Urinary bladder (tissue), 4 donors: ENCODE results near the gene FCRL5. TPM values are rescaled to one million over a fixed set of nuclear protein-coding genes. Genes with fewer than 3 reads are reported as not detected.
"Not testable (repeated sequence)": the region's sequence is repeated elsewhere in the genome, so short reads cannot be mapped to it uniquely, and the experiment has no call there.

Experiments used
- DNase-seq: peaks from one replicate; pipeline ENCODE4 v3.0.0-alpha.2; 2015; ENCODE audit errors: extremely low spot score
- H3K27ac ChIP-seq: one replicate; pipeline ENCODE4 v1.5.1; 2013; ENCODE audit warnings: low read depth, mild to moderate bottlenecking, moderate library complexity
- H3K36me3 ChIP-seq: one replicate; pipeline ENCODE4 v1.6.1; 2013; ENCODE audit warnings: mild to moderate bottlenecking, moderate library complexity; ENCODE audit not compliant: insufficient read depth
- H3K4me1 ChIP-seq: one replicate; pipeline ENCODE4 v1.6.1; 2013; ENCODE audit warnings: mild to moderate bottlenecking, moderate library complexity; ENCODE audit not compliant: insufficient read depth
- H3K4me3 ChIP-seq: one replicate; pipeline ENCODE4 v1.5.1; 2013; ENCODE audit warnings: low read depth, low read length
- WGBS: extraction: QIAGEN DNeasy Blood & Tissue Kit; methylation state at CpG from one replicate; pipeline ENCODE4 v1.1.7; 2013; 5-methylcytosine and 5-hydroxymethylcytosine counted together
- polyA plus RNA-seq: library from polyadenylated mRNA; stranded (reverse); fragments of 200-250 nt; gene quantifications from one replicate; pipeline ENCODE4 v1.2.3, GENCODE V29; 2013
- total RNA-seq: library from RNA; depleted of rRNA; stranded (reverse); fragments of >200 nt; gene quantifications from one replicate; pipeline ENCODE4 v1.2.3, GENCODE V29; 2014
- donor health status: healthy with polysubstance abuse.
- donor health status: healthy.

The FCRL5 gene
- total and polyA plus RNA-seq, 2 donors = 0.11 to 0.14 TPM

GRCh38 chr1:157490467-157491165 lies 61.7 kb downstream of the FCRL5 start:
- Histone ChIP-seq H3K4me1 (no peaks in the 10 kb centered on the region), H3K27ac (no peak overlapping the region), H3K4me3 (no peak overlapping the region), H3K36me3 (no peaks in the 10 kb centered on the region)
- DNase-seq = no peak
- WGBS = 35% methylated on average over 14 of the region's 14 CpGs

GRCh38 chr1:157488156-157488555 lies 64.2 kb downstream of the FCRL5 start:
- H3K27ac ChIP-seq = no peak overlapping the region
- H3K36me3 ChIP-seq = no peaks in the 10 kb centered on the region
- 83% methylated on average over 2 of the region's 2 CpGs for WGBS
- no peak for DNase-seq
- no peaks in the 10 kb centered on the region for H3K4me1 ChIP-seq
- no peak overlapping the region for H3K4me3 ChIP-seq

- Histone ChIP-seq H3K4me3 (no peak overlapping the region), H3K27ac (no peak overlapping the region), H3K4me1 (no peaks in the 10 kb centered on the region), H3K36me3 (no peaks in the 10 kb centered on the region)
- DNase-seq = no peak
- 80% methylated on average over 1 of the region's 1 CpG for WGBS
These were observed 64.8 kb downstream of the FCRL5 start for GRCh38 chr1:157487504-157487903.

GRCh38 chr1:157487096-157487495 lies 65.2 kb downstream of the FCRL5 start:
- no peak overlapping the region for H3K4me3 ChIP-seq
- no peak for DNase-seq
- H3K36me3 ChIP-seq = no peaks in the 10 kb centered on the region
- H3K27ac ChIP-seq = no peak overlapping the region
- 13% methylated on average over 2 of the region's 2 CpGs for WGBS
- no peaks in the 10 kb centered on the region for H3K4me1 ChIP-seq

- 93% methylated on average over 2 of the region's 2 CpGs for WGBS
- H3K4me3 ChIP-seq, H3K36me3 ChIP-seq, DNase-seq, H3K4me1 ChIP-seq, H3K27ac ChIP-seq: not testable (repeated sequence)
These were observed 65.9 kb downstream of the FCRL5 start for GRCh38 chr1:157486400-157486799.

GRCh38 chr1:157485793-157486192 lies 66.5 kb downstream of the FCRL5 start:
- H3K27ac ChIP-seq = no peak overlapping the region
- DNase-seq = no peak
- no peaks in the 10 kb centered on the region for H3K36me3 ChIP-seq
- 88% methylated on average over 3 of the region's 3 CpGs for WGBS
- H3K4me1 ChIP-seq = no peaks in the 10 kb centered on the region
- no peak overlapping the region for H3K4me3 ChIP-seq

- no peak overlapping the region for H3K27ac ChIP-seq
- no peak overlapping the region for H3K4me3 ChIP-seq
- DNase-seq = no peak
- H3K4me1 ChIP-seq = no peaks in the 10 kb centered on the region
- no peaks in the 10 kb centered on the region for H3K36me3 ChIP-seq
These were observed 67.7 kb downstream of the FCRL5 start for GRCh38 chr1:157484573-157484972.

- Histone ChIP-seq H3K4me1 (no peaks in the 10 kb centered on the region), H3K36me3 (no peaks in the 10 kb centered on the region), H3K27ac (no peak overlapping the region), H3K4me3 (no peak overlapping the region)
- WGBS = 94% methylated on average over 2 of the region's 2 CpGs
- DNase-seq = no peak
These were observed 68.7 kb downstream of the FCRL5 start for GRCh38 chr1:157483635-157484034.

- 40% methylated on average over 2 of the region's 2 CpGs for WGBS
- Histone ChIP-seq H3K36me3 (no peaks in the 10 kb centered on the region), H3K27ac (no peak overlapping the region), H3K4me1 (no peaks in the 10 kb centered on the region), H3K4me3 (no peak overlapping the region)
- DNase-seq = no peak
These were observed 69.6 kb downstream of the FCRL5 start for GRCh38 chr1:157482717-157483116.

- DNase-seq = no peak
- Histone ChIP-seq H3K27ac (no peak overlapping the region), H3K36me3 (no peaks in the 10 kb centered on the region), H3K4me1 (no peaks in the 10 kb centered on the region), H3K4me3 (no peak overlapping the region)
These were observed 70.1 kb downstream of the FCRL5 start for GRCh38 chr1:157482174-157482573.

- H3K27ac ChIP-seq = no peak overlapping the region
- no peaks in the 10 kb centered on the region for H3K36me3 ChIP-seq
- no peak overlapping the region for H3K4me3 ChIP-seq
- no peaks in the 10 kb centered on the region for H3K4me1 ChIP-seq
- DNase-seq = no peak
These were observed 74.3 kb downstream of the FCRL5 start for GRCh38 chr1:157478030-157478429.

GRCh38 chr1:157477419-157477818 lies 74.9 kb downstream of the FCRL5 start:
- Histone ChIP-seq H3K27ac (no peak overlapping the region), H3K4me3 (no peak overlapping the region), H3K36me3 (no peaks in the 10 kb centered on the region), H3K4me1 (no peaks in the 10 kb centered on the region)
- 91% methylated on average over 4 of the region's 4 CpGs for WGBS
- no peak for DNase-seq

GRCh38 chr1:157472959-157473358 lies 79.4 kb downstream of the FCRL5 start:
- Histone ChIP-seq H3K27ac (no peak overlapping the region), H3K36me3 (no peaks in the 10 kb centered on the region), H3K4me1 (no peaks in the 10 kb centered on the region), H3K4me3 (no peak overlapping the region)
- no peak for DNase-seq
- WGBS = 55% methylated on average over 3 of the region's 3 CpGs

- no peak overlapping the region for H3K4me3 ChIP-seq
- H3K36me3 ChIP-seq = no peaks in the 10 kb centered on the region
- no peak for DNase-seq
- WGBS = 44% methylated on average over 5 of the region's 5 CpGs
- no peaks in the 10 kb centered on the region for H3K4me1 ChIP-seq
- H3K27ac ChIP-seq = no peak overlapping the region
These were observed 80.1 kb downstream of the FCRL5 start for GRCh38 chr1:157472056-157472701.
